Regular cardiac myocyte (primary cell): ENCODE data around the gene CD69. TPM values are rescaled to one million over a fixed set of nuclear protein-coding genes. Genes with fewer than 3 reads are reported as not detected.

Experiments
- total RNA-seq: library from RNA; depleted of rRNA; stranded (reverse); fragments of >200 nt; gene quantifications from 2 replicates; pipeline ENCODE4 v1.2.3, GENCODE V29; 2014

The CD69 gene
- total RNA-seq, result not detected in 2 replicates

DNA sequence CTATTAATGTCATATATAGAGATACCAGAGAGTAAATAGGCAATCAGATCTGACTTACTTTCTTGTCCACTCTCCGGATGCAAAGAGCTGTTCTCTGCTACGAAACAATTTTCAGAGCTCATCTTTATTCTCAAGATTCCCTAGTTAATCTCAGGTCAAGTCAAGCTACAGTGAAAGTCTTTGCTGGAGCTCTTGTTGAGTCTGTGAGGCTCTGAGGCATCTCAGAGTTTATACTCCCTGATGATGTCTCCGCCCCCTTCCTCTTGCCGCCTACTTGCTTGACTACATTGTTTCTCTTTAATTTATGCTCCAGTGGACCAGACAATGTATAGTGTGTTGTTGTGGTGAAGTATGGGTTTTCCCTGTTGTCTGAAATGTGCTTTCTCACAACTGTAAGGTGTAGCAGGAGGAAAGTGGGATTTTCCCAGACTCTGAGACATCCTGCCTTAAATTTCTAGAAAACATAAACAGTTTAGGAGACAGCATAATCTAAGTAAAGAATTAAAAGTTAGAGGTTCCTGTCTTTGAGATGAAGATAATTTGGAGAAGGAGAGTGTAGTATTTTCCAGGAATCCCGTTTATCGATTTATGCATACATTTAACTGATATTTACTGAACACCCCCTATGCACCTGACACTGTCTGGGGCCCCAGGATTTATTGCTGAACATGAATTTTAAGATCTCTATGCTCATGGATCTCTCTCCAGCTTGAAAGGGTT lies at the start of gene CD69:
CD69 (minus strand) TSS at position 203 of the 720 bp plus-strand sequence; CDS start at position 122, 81 bp downstream.

GRCh38 chr12:9732921-9733461 lies 27.7 kb downstream of the CD69 start, which contains the start of gene CLECL1:
Gene CLECL1 (minus strand): TSS chr12:9733097.

Other genes starting within 250 kb of the CD69 start
- not detected in 2 replicates for gene KLRB1, start 153.0 kb downstream of the CD69 start, total RNA-seq
- gene CLEC2D, start 91.2 kb downstream of the CD69 start, total RNA-seq, result 1.2 and 2.3 TPM in 2 replicates
- not detected in 2 replicates for gene CLECL1, start 27.8 kb downstream of the CD69 start, total RNA-seq
- not detected in 2 replicates for gene KLRF1, start 66.6 kb upstream of the CD69 start, total RNA-seq
- gene CLEC2B, start 108.5 kb upstream of the CD69 start, total RNA-seq, result 15.1 and 24.2 TPM in 2 replicates
- gene KLRF2, start 120.6 kb upstream of the CD69 start, total RNA-seq, result not detected in 2 replicates
- gene CLEC2A, start 171.5 kb upstream of the CD69 start, total RNA-seq, result not detected in 2 replicates
- gene CLEC12A, start 210.5 kb upstream of the CD69 start, total RNA-seq, result not detected in 2 replicates
- not detected in 2 replicates for gene CLEC1B, start 238.2 kb upstream of the CD69 start, total RNA-seq
- not detected in 2 replicates for gene CLEC12B, start 249.7 kb upstream of the CD69 start, total RNA-seq